GM04504 (cell line): Measurements from ENCODE around the gene VPS13D.

Experiments
- DNase-seq: peaks from one replicate; pipeline ENCODE4 v3.0.0-alpha.2; 2012; ENCODE audit warnings: low read depth

VPS13D gene

DNA sequence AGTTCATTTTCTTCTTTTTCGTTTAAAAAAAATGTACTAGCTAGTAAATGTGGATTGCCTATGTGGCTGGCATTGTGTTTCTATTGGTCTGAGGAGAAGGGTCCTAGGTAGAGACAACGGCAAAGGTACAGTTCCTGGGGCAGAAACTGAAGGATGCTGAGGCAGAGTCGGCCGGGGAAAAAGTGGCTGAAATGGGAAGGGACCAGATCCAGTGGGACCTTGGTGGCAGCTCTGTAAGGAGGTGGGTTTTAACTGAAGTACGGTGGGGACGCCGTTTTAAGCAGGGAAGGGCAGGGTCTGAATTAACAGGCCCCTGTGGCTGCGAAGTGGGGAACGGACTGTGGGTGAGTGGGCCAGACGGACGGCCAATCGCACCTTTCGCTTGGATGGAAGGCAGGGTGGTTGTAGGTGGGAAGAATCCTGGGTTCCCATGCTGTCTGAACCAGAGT is 420 bp upstream of the VPS13D start:
- DNase-seq = no peak

GRCh38 chr1:12230549-12231275 is 882 bp downstream of the VPS13D start:
- DNase-seq = no peak

DNA sequence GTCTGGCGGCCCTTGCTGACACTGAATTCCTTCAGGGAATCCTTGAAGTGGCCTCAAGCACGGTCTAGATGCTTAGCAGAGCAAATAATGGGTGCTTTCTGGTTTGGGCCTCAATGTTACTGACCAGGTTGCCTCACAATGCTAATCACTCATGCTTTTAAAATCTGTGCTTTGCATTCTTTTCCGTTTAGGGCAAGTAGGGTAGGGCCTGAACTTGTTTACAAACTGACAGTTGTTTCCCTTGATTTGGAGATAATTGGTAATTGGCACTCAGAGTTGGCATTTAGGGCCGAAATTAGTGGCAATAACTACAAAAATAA is 1.4 kb downstream of the VPS13D start:
- no peak for DNase-seq

GRCh38 chr1:12232221-12232620 is 2.4 kb downstream of the VPS13D start:
- no peak for DNase-seq

DNA sequence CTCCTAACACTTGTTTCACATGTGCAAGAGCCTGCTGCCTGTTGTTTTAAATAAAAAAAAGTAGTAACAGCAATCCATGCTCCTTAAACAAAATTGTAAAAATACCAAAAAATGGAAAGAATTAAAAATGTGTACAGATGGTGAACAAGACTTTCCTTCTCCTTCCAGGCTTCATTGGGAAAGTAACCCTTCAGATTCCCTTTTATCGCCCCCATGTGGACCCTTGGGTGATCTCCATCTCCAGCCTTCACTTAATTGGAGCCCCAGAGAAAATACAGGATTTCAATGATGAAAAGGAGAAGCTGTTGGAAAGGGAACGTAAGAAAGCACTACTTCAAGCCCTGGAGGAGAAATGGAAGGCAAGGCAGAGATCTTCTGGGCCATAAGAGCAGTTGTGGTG is 14.2 kb downstream of the VPS13D start:
- no peak for DNase-seq

- DNase-seq = no peak
Measured at GRCh38 chr1:12244585-12244984, 14.8 kb downstream of the VPS13D start.

GRCh38 chr1:12245116-12245515 is 15.3 kb downstream of the VPS13D start:
- DNase-seq = no peak

- DNase-seq = no peak
Measured at GRCh38 chr1:12245733-12246132, 15.9 kb downstream of the VPS13D start.

DNA sequence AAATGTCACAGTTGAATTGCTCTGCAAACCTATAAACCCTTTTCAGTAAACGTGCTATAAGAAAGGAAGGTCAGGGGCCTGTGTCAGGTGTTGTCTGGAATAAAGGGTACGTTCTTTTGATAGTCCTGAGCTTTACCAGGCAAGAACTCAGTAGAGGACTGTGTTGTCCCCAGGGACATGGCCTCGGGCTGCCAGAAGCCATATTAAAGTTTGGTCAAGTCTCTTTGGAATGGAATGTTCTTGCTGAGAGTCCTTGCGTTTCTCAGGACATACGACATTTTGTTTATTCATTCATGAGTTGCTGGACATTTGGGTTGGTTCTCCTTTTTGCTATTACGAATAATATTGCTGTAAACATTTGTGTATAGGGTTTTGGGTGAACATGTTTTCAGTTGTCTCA is 16.8 kb downstream of the VPS13D start:
- DNase-seq = no peak

DNA sequence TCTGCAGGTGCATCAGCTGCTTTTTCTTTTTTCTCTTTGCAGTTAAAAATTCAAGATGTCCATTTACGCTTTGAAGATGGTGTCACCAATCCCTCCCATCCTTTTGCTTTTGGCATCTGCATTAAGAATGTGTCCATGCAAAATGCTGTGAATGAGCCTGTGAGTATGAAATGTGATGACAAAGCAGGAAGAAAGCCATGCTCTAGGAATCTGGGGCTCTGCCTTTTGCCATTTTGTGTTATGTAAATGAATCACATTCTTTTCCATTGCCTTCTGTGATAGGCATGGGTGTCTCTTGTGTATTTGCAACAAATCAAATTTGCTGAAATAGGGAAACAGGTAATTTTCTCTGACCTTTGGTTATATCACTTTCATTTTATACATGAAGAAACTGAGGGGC is 19.4 kb downstream of the VPS13D start:
- peak; percentile 28 for DNase-seq

DNA sequence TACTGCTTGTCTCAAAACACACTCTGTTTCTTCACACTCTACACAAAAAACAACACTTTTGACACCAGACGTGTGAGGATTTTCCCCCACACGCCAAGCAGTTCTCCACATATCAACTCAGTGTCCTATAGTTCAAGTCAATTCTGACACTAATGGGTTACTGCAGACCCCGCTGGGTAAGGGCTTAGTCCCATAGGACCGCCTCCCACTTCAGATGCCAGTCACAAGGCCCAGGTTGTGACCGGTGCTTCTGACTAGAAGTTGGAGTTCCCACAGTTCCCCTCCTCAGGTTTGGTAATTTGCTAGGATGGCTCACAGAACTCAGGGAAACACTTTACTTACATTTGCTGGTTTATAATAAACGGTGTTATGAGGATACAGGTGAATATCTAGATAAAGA is 19.9 kb downstream of the VPS13D start:
- DNase-seq = no peak

DNA sequence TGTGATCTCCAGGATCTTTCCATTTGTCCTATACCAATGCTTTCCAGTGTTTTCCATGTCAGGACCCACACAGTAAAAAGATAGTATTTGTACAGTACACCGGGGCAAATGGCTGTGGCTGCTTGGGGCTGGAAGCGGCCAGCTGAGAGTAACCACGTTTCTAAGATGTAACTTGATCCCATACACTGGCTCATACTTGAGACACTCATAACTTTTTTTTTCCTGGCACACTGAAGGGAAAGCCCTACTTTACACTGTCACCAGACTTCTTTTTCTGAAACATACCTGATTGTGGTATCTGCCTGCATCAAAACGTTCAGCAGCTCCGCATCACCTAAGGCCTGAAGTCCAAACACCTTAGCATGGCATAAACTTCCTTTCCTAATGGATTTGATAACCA is 21.6 kb downstream of the VPS13D start:
- DNase-seq = no peak

GRCh38 chr1:12255913-12256312 is 26.1 kb downstream of the VPS13D start:
- DNase-seq = no peak

DNA sequence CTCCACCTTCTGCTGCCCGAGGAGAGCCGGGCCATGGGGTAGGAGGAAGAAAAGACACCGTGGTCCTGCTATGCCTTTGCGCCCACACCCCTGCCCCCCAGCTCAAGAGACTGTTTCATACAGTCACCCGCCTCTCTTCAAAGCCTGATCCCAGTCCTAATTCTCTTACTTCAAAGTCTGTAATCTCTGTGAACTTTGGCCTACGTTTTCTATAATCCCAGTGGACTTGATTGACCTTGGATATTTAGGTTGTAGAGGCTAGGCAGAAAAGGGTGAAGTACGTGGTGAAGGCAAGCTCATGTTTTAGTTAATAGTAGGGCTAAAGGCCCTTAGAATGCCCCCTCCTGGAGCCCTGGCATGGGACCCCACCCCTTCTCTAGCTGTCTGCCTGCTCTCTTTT is 28.4 kb downstream of the VPS13D start:
- DNase-seq = no peak

- DNase-seq = no peak
Measured at GRCh38 chr1:12269351-12269750, 39.5 kb downstream of the VPS13D start.

GRCh38 chr1:12271033-12271432 is 41.2 kb downstream of the VPS13D start:
- DNase-seq = no peak

DNA sequence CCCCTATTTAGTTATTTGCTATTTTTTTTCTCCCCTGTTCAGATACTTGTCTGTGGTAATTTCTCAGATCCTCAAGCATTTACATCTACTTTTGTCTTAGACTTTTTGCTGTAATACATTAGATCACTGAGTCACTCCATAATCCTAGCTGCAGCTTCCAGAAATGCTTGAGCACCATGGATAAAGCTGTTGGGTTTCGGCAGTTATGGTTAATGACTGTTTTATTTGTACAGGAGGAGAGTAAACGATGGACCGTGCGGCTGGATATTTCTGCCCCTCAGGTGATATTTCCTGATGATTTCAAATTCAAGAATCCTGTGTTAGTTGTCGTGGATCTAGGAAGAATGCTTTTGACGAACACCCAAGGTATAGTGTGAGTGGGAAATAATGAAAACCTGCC is 42.9 kb downstream of the VPS13D start:
- DNase-seq = no peak

GRCh38 chr1:12275370-12275769 is 45.5 kb downstream of the VPS13D start:
- no peak for DNase-seq

DNA sequence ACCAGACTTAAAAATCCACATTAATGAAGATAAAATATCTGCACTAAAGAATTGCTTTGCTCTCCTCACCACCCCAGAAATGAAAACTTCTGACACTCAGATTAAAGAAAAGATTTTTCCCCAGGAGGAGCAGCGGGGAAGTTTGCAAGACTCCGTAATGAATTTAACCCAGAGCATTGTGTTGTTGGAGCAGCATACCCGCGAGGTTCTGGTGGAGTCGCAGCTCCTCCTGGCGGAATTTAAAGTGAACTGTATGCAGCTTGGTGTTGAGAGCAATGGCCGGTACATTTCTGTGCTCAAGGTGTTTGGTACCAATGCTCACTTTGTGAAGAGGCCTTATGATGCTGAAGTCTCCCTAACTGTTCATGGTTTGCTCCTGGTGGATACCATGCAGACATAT is 46.4 kb downstream of the VPS13D start:
- DNase-seq = no peak

DNA sequence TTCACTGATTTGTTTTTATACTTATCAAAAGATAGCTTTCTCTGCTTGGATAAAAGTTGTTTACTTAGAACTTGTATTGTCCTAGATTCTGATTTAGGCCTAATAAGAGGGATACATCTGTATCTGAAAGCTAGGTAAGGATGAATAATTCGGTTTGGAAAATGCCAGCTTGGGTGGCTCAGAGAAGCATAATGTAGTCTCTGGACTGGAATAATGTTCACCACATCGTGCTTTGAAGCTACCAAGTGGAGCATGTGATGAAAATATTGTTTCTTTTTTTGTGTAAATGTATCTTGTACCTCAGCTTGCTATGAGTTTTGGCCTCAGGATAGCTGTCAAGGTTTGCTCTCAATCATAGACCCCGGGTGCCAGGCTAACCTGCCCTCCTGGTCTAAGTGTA is 49.2 kb downstream of the VPS13D start:
- no peak for DNase-seq

DNA sequence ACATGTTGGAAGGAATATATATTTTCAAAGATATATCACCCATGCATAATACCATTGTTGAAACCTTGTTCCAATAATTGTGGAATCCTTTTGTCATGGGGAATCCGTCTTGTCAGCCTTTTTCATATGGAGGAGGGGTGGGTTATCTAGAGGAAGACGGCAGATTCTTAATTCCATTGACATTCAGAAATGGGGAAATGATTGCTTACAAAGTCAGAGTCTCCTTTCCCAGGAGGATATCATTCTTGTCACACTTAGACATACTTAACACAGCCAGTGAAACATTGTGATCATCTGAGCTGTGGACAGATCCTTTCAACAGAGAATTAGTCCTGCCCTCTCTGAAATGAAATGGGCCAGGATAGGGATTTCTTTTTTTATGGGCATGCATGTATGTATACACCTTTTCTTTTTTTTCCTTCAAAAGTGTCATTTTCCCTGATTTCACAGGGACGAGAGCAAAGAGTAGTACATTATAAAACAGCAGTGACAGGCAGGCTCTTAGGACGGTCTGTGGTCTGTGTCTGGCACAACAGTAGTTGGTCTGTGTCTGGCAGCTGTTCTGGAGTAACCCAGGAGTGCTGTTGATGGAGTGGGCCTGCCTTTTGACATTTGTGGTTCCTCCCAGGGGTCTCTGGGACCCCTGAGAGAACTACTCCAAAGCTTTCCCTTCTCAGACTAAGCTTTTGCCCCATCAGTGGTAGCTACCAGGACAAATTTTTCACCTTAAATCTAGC is 50.1 kb downstream of the VPS13D start:
- no peak for DNase-seq

GRCh38 chr1:12282142-12282541 is 52.3 kb downstream of the VPS13D start:
- no peak for DNase-seq

DNA sequence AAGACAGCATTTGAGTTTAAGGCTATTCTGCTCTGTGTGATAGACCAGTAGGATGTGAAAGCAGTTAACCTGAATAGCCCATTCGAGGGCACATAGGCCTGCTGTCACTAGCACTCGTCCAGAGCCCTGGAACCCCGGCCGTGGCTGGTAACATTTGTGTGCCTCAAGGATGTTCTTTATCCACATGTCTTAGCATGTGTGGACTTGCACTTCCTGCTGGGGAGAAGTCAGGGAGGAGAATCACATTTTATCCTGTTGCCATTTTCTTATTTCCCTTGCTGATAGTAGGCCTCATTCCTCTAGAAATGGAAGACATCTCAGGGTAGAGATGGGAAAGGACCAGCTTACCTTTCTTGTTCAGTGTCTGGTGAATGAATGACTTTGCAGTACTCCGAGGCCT is 54.7 kb downstream of the VPS13D start:
- DNase-seq = no peak
